Measurements from ENCODE around the gene PNMA8A. TPM values are rescaled to one million over a fixed set of nuclear protein-coding genes. Genes with fewer than 3 reads are reported as not detected.
"Not testable (repeated sequence)": the region's sequence is repeated elsewhere in the genome, so short reads cannot be mapped to it uniquely, and the experiment has no call there.

PNMA8A gene
- polyA plus RNA-seq, 4 donors, result 45.6 to 75.2 (median 50.6) TPM

DNA sequence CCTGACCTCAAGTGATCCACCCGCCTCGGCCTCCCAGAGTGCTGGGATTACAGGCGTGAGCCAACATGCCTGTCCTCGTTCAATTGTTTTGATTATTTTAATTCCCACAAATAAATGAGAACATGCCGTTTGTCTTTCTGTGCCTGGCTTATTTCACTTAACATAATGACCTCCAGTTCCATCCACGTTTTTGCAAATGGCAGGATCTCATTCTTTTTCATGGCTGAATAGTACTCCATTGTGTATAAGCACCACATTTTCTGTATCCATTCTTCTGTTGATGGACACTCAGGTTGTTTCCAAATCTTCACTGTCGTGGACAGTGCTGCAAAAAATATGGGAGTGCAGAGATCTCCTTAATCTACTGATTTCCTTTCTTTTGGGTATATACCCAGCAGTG is 37.9 kb downstream of the PNMA8A start:
- not testable (repeated sequence) for DNase-seq (ENCODE audit: low read depth in 4 of 4, low spot score in 2 of 4)

DNA sequence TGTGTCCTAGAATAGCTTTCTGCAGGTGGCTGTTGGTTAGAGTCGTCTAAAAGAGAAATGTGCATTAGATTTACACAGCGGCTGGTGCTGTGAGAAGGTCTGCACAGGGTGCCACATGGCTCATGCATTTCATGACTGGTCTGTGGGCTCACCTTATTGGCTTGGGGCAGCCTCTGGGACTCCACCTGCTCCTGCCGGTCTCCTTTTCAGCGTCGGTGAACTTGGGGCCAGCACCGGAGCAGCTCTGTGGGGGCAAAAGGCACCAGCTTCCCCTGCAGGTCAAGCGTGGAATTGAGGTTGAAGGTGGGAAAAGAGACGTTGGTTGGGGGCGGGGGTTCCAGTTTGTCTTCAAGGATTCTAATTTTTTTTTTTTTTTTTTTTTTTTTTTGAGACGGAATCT is 39.5 kb downstream of the PNMA8A start:
- DNase-seq (ENCODE audit: low read depth in 4 of 4, low spot score in 2 of 4), result no peak

DNA sequence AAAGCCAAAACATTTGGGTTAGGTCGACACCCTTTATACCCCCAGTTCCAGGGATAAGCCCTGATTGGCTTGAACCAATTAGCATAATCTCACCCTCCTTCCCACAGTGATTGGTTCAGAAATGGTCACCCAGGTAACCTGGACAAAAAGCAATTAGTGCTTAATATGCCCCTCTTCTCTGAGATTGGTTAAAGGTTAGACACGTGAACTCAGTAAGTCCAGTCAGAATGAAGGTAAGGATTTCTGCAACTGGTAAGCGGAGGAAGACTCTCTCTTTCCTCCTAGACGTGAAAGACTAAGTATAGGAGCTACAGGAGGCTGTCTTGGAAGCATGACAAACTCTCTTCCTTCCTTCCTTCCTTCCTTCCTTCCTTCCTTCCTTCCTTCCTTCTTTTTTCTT is 41.4 kb downstream of the PNMA8A start:
- no peak for DNase-seq (ENCODE audit: low read depth in 4 of 4, low spot score in 2 of 4)

DNA sequence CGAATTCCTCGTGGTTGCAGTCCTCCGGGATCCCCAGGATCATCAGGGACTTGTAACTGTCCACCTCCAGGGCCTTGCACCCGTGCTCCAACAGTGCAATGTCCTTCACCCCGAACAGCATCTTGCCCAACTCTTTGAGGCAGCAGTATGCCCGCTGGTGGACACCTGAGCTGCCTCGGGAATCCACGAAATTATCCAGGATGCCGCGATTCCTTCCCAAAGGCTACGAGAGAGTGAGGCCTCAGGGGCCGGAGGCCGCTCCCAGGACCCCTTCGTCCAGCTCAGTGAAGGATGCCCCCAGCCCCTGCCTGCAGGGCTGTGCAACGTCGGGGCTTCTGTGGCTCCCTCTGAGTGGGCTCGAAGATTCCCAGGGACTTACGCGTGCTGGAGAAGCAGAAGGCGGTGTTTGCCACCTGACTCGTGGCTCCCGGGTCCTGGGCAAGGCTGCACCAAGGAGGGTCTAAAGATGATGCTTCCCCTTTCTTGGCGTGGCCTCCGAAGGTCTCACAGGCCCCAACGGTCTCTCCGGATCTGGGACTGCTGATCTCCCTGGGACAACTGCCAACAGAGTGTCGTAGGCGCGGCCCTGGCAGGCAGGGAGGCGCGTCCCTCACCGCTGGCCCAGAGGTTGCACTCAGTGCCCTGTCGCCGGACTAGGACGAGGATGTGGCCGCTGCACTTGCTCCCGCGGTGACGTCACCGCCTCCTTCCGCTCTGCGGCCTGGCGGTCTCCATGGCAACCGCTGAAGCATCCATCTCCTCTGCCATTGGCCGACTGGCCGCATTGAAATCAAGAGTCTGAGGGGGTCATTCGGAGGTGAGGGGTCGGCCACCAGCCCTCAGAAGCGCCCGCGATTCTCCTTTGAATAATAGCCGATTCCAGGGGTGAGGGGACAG is 42.9 kb downstream of the PNMA8A start, which contains the start of gene PNMA8C:
Gene PNMA8C (minus strand): TSS at position 698 of the 897 bp plus-strand sequence. CDS start 577 bp downstream, at position 121.
- DNase-seq (ENCODE audit: low read depth in 4 of 4, low spot score in 2 of 4), result peak in 2 of 4 donors; percentile 56

DNA sequence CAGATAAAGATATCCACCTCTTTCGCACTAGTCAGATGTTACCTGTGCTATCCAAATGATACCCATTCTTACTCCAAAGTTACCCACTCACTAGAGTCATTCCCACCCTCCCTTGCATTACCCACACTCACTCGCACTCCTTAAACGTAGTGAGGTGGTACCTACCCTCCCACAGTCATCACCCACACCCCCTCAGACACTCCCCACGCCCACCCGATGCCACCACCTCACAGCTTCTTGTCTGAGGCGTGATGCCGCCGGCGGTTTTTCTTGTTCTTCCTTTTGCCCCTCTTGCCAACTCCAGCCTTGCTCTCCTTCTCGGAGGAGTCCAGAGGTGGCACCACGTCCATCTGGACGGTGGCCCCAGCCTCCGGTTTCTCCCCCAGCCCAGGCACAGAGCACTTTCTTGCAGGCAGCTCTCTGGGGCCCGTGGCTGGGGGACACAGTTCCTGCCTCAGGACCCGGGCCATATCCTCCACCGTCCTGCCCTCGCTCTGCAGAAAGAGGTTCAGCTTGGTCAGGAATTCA is 43.8 kb downstream of the PNMA8A start:
- DNase-seq (ENCODE audit: low read depth in 4 of 4, low spot score in 2 of 4), result no peak

DNA sequence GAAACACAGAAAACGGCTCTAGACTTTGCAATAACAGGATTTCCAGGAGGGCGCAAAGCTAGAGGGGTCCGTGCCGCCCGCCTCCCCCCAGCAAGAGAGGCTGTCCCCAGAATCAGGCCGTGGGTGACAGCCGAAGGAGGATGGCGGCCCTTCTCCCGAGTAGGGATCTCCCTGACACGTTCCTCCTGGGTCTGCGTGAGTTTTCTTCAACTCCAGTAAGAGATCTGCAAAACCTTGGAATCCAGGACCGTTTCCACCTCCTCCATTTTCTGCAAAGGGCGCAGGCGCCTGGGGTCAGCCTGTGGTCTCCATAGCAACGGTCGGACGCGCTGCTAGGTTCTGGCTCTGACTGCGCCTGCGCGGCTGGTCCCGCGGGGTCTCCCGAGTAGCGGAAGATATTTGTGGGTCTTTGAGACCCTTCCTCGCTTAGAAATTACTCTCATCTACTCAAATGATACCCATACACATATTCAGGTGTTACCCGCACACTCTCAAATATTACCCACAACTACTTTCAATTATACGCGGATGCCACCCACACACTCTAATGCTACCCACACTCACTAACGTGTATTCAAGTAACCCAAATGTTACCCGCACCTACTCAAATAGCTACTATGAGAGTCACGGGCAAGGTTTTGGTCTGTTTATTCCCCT is 44.7 kb downstream of the PNMA8A start:
- peak in 2 of 4 donors; percentile 85 to 86 for DNase-seq (ENCODE audit: low read depth in 4 of 4, low spot score in 2 of 4)

DNA sequence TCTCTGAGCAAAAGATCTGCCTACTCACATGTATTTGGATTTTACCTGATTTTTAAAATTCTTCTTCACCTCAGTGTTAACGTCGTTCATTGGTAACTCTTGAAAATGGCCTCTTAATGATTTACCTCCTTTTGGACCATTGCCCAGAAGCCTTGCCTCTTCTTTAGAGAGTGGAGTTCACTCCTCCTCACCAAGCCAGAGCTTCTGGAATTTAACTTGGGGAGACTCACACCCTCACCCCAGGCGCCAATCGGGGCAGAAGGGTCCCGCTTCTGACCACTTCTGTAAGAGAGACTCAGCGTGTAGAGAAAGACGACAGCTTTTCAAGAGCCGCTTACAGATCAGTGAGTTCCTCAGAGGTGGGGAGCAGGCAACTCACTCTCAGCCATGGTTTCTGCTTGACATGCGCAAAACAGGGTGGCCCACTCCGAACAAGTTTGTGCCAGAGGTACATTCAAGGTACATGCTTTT is 45.3 kb downstream of the PNMA8A start:
- peak in 1 of 4 donors; percentile 89 for DNase-seq (ENCODE audit: low read depth in 4 of 4, low spot score in 2 of 4)

DNA sequence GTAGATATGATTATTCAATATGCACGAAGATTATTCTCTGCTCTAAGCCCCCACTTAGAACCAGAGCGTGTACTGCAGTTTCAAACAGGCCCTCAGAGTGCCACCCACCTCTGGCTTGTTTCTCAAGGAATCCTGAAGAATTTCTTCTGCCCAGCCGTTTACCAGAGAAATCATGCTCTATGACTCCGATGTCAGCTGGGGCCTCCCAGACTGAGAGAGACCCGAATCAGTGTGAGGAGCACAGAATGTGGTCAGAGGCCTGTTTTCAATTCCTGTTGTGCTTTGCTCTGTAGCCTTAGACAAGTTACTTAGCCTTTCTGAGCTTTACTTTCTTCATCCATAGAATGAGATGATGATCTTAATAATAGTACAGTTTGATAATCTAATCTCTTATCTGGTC is 48.2 kb downstream of the PNMA8A start:
- DNase-seq (ENCODE audit: low read depth in 4 of 4, low spot score in 2 of 4), result no peak

DNA sequence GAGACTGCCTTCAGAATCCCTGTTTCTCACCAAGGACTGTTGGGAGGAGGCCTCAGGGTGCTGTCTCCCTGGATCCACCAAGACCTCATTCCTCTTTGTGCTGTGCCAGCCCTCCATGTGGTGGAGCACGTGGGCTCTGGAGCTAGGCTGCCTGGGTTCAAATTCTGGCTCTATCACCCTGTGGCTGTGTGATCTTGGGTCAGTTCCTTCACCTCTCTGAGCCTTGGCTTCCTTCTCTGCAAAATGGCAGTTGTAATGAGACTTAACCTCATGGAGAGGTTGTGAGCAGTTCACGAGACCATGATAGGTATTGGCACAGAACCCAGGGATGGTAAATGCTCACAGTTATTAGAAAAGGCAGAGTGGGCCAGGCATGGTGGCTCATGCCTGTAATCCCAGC is 49.0 kb downstream of the PNMA8A start:
- no peak for DNase-seq (ENCODE audit: low read depth in 4 of 4, low spot score in 2 of 4)

DNA sequence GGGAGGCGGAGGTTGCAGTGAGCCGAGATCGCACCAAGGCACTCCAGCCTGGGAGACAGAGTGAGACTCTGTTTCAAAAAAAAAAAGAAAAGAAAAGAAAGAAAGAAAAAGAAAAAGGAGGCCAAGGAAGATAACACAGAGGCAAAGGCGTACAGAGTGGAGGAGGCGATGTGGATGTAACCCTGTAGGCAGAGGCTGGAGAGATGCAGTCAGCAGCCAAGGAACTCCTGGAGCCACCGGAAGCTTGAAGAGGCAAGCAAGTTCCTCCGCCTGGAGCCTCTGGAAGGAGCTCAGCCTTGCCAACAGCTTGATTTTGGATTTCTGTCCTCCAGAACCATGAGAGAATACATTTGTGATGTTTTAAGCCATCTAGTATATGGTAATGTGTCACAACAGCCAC is 51.3 kb downstream of the PNMA8A start:
- no peak for DNase-seq (ENCODE audit: low read depth in 4 of 4, low spot score in 2 of 4)

Other genes starting within 250 kb of the PNMA8A start
- not detected for gene IGFL1, start 241.8 kb downstream of the PNMA8A start, polyA plus RNA-seq (ENCODE audit: insufficient read length in 4 of 4)
- gene HIF3A, start 174.5 kb downstream of the PNMA8A start, polyA plus RNA-seq (ENCODE audit: insufficient read length in 4 of 4), result 10 to 100 TPM; 26.5 to 76.0 (median 49.9) TPM
- gene PPP5C, start 124.5 kb downstream of the PNMA8A start, polyA plus RNA-seq (ENCODE audit: insufficient read length in 4 of 4), result 100 to 1,000 TPM in 2 of 4 donors, 10 to 100 TPM in 2; 92.2 to 116 (median 107) TPM
- gene CCDC8, start 58.0 kb downstream of the PNMA8A start, polyA plus RNA-seq (ENCODE audit: insufficient read length in 4 of 4), result 10 to 100 TPM; 52.0 to 76.4 (median 60.9) TPM
- under 1 TPM; 0.58 to 0.74 (median 0.69) TPM for gene PNMA8C, start 42.6 kb downstream of the PNMA8A start, polyA plus RNA-seq (ENCODE audit: insufficient read length in 4 of 4)
- 1 to 10 TPM; 3.9 to 7.4 (median 5.0) TPM for gene PNMA8B, start 24.3 kb upstream of the PNMA8A start, polyA plus RNA-seq (ENCODE audit: insufficient read length in 4 of 4)
- gene CALM3, start 129.8 kb upstream of the PNMA8A start, polyA plus RNA-seq (ENCODE audit: insufficient read length in 4 of 4), result 100 to 1,000 TPM; 405 to 493 (median 431) TPM
- gene PTGIR, start 153.5 kb upstream of the PNMA8A start, polyA plus RNA-seq (ENCODE audit: insufficient read length in 4 of 4), result 1 to 10 TPM; 2.1 to 3.1 (median 2.5) TPM
- 1 to 10 TPM; 1.2 to 7.7 (median 4.1) TPM for gene GNG8, start 164.6 kb upstream of the PNMA8A start, polyA plus RNA-seq (ENCODE audit: insufficient read length in 4 of 4)
- 10 to 100 TPM; 24.0 to 33.8 (median 30.0) TPM for gene DACT3, start 189.6 kb upstream of the PNMA8A start, polyA plus RNA-seq (ENCODE audit: insufficient read length in 4 of 4)
- 10 to 100 TPM; 31.1 to 53.7 (median 41.1) TPM for gene PRKD2, start 245.6 kb upstream of the PNMA8A start, polyA plus RNA-seq (ENCODE audit: insufficient read length in 4 of 4)